HG03460 (cell line): ENCODE data around the gene PDE4B.
"Not testable (repeated sequence)": the region's sequence is repeated elsewhere in the genome, so short reads cannot be mapped to it uniquely, and the experiment has no call there.

Experiments used
- ATAC-seq: cut with Tn5 transposase; IDR thresholded peaks from one replicate; pipeline ENCODE4 v1.9.1; 2021; ENCODE audit not compliant: unreplicated experiment

Gene PDE4B

DNA sequence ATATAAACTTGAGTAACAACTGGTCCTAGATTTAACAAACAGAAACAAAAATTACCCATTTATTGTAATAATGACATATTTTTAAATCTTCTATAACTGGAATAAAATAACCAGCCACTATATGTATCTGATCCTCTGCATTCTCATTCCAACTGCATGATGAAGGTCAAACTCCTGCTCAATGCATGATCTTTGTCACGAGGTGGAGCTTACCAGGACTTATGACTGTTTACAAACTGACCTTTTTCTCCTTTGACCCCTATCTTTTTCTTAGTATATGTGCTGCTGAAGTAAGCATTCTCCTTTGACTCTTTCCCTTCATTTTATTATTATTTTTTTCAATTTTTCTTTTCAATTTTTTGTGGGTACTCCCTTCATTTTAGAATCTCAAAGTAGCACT is 252.2 kb downstream of the PDE4B start:
- ATAC-seq: no peak

DNA sequence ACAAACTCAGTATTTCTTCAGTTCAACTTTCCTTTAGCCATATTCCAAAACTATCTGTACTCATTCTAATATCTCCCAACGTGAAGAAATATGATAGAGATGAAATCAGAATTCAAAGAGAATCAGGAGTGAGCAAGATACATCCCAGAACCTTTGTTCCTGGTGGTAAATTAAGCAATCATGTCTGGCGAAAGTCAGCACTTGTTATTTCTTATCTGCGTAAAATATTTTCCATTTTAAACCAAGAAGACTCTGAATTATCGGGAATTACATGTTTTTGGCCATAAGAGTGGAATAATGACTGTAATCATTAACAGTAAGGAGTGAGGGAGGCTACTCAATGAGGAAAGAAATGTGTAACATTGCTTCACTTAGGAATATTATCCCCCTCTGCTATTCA is 253.7 kb downstream of the PDE4B start:
- no peak for ATAC-seq

DNA sequence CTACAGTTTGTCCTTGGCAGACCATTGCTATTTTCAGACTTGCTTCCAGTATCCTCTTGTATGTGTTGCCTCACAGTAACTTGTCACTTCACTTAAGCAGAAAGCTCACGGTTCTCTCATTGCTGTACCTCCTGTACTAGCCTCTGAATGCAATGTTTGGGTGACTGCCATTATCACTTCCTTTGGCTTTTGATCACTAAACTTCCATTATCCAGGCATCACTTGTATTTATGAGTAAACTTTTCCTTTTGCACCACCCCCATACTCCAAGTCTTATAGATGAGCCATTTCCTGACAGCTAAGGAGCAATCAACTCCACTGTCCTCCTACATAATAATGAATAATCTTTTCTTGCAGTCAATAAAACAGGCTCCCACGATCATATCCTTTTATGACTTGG is 255.3 kb downstream of the PDE4B start:
- no peak for ATAC-seq

DNA sequence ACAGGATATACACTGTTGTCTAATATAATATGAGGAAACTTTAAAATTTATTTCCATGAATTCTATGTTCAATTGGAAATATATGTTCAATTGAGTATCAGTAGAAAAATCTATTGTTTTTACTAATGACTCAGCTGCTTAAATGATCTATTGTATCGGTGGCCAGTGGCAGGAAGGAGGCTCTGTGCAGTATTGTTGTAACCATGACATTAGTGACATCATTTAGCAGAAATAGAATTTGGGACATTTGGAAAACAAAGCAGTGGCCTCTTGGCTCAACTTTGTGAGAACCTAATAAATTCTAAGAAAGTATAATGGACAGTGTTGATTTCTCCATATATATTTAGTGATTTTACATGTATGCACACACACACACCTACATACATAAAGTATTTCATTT is 257.4 kb downstream of the PDE4B start:
- ATAC-seq: no peak

DNA sequence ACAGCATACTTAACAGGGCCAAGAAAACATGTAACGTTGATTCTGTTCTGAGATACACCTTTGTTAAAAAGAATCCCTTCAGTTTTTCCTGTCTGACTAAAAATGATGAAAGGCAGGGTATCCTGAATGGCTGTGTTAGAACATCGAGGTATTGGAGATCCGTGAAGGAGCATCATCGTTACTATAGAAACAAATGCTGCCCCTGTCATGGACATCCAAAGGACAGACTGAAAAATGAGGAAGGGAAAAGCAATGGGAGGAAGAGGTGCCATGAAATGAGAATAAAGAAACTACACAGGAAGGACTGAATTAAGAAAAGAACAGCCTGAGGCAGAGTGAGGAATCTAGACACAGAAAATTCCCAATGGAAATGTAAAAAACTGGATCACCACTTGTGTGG is 257.9 kb downstream of the PDE4B start:
- ATAC-seq: no peak

DNA sequence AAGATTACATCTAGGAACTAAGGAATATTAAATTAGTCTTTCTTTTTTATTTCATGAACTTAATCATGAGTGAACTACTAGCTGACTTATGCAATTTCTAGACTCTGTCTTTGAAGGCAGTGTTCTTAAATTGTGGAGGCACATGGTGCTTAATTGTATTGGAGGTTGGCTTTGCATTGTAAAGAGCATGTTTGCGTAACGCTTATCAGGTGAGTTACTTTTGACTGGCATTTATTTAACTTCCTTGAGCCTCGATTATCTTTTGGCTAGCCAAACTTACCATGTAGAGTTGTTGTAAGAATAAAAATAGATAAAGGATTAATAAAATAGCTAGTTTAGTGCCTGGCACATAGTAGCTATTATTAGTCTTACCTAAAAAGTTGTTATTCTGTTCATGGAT is 262.4 kb downstream of the PDE4B start:
- ATAC-seq: no peak

DNA sequence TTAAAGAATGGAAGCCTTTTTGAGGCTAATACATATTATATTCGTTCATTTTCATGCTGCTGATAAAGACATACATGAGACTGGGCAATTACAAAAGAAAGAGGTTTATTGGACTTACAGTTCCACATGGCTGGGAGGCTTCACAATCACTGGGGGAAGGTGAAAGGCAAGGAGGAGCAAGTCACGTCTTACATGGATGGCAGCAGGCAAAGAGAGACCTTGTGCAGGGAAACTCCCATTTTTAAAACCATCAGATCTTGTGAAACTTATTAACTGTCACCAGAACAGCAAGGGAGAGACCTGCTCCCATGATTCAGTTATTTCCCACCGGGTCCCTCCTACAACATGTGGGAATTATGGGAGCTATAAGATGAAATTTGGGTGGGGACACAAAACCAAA is 264.8 kb downstream of the PDE4B start:
- not testable (repeated sequence) for ATAC-seq

DNA sequence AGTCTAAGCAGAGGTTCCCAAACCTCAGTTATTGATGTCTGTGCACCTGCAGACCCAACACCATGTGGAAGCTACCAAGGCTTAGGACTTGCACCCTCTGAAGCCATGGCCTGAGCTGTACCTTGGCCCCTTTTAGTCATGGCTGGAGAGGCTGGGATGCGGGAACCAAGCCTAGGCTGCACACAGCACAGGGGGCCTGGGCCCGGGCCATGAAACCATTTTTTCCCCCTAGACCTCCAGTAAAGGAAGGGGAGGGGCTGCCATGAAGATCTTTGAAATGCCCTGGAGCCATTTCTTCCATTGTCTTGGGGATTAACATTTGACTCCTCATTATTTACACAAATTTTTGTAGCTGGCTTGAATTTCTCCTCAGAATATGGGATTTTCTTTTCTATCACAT is 265.9 kb downstream of the PDE4B start:
- ATAC-seq: no peak

DNA sequence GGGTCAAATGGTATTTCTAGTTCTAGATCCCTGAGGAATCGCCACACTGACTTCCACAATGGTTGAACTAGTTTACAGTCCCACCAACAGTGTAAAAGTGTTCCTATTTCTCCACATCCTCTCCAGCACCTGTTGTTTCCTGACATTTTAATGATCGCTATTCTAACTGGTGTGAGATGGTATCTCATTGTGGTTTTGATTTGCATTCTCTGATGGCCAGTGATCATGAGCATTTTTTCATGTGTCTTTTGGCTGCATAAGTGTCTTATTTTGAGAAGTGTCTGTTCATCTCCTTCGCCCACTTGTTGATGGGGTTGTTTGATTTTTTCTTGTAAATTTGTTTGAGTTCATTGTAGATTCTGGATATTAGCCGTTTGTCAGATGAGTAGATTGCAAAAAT is 274.5 kb downstream of the PDE4B start:
- not testable (repeated sequence) for ATAC-seq

DNA sequence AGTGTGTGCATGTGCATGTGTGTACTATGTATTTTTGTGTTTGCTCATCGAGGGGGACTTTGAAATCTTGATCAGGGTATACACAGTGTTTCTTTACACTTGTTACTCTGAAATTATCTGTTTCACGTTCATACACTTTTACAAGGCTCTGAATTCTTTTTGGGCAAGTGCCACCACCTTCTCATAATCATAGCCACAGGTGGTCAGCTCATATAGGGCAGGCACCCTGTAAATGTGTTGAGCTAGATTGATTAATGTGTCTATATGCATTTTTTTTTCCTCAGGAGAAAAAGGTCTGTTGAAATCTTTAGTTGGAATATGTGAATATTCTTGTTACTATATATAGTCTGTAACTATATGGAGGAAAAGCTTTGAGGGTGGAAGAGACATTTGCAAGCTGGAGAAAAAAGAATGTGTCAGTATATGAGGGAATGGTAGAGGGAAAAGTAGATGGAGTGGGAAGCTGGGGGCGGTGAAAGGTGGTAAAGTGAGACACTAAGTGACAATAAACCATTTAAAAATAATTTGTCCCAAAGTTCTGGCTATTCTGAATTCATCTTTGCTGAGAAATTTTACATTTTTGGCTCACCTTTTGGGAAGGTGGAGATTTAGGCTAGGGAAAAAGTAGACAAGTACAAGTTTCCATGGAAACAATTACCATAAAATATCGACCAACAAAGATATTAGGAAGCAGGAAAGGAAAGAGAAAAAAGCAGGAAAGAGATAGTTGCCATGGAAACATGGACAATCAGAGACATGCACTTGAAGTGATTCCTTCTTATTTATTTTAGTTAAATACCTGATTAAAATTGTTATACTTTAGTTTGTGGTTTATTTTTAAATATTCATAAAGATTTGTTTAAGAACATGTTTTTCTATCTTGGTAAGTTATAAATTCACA is 277.5 kb downstream of the PDE4B start:
- ATAC-seq: no peak

DNA sequence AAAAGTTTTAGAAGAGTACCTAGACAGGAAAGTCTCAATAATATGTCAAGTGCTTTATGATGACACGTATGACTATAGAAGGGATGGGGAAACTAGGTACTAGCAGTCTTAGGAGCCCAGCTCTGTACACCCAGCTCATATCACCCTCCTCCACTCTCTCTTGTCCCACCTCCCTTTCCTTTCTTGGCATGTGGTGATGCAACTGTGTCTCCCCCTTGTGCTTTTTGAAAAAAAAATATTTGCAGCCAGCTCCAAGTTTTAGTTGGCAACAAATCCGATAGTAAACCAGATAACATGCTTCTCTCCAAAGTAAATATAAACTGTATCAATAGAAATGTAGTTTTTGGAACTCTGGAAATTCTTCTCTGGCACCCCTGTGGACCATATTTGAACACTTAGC is 280.7 kb downstream of the PDE4B start:
- ATAC-seq: no peak

DNA sequence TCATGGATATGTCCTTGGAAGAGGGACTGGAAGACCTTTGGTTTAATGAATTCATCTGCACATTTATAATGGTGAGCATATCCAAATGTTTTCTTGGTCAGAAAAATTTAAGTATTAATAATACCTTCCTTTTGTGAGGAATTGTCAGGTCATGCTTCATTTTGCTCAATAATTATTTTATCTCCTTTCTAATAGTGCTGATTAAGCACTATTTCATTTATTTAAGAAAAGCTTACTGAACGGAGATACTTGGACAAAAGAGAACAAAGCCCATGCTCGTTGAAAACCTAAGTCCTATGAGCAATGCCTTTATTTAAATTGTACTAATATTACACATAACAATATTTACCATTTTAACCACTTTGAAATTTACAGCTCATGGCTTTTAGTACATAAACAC is 281.5 kb downstream of the PDE4B start:
- no peak for ATAC-seq

DNA sequence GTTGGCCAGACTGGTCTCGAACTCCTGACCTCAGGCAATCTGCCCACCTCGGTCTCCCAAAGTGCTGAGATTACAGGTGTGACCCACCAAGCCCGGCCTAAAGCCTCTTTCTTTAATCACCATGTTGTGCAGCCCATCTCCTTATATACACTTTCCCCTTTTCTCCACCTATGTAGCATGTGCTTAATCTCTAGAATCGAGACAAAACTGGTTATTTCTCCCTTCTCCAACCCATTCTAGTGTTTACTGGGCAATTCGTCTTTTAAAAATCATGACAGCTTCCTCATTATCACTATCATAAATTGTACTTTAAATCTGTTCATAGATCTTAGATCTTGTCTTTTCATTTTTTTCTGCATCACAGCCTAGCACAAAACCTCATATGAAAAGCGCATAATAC is 285.7 kb downstream of the PDE4B start:
- no peak for ATAC-seq

DNA sequence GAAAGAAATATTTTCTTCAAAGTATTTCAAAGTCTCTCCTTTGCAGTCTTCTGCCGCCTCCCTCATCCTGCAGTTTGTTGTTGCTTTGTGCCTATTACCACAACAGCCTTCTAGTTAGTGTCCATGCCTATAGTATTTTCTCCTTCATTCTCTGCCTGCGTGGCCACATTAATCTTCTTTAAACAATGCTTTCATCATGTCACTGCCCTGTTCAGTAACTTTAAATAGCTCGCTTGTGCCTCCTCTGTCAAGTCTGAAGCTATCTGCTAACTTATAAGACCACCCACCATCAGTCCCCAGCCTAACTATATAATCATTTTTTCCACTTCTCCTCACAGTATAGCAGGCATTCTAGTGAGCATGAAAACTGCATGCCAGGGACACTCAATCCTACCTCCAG is 290.3 kb downstream of the PDE4B start:
- no peak for ATAC-seq

DNA sequence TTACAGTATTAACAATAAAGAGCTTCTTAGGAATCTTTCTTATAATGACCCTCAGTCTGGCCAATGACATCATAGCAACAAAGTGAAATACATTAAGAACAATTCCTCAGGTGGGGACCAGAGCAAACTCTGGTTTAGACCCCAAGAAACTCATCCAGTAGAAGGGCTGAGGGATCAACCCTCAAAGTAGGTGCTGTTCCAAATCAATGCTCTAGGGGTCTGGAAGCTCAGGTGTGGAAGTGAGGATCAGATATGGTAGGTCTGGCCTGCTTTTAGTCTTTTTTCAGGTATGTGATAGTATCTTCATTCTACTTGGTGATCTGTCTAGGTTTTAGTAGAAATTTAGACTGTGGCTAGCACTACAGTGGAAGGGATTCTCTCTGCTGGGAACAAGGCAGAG is 291.7 kb downstream of the PDE4B start:
- ATAC-seq: no peak

DNA sequence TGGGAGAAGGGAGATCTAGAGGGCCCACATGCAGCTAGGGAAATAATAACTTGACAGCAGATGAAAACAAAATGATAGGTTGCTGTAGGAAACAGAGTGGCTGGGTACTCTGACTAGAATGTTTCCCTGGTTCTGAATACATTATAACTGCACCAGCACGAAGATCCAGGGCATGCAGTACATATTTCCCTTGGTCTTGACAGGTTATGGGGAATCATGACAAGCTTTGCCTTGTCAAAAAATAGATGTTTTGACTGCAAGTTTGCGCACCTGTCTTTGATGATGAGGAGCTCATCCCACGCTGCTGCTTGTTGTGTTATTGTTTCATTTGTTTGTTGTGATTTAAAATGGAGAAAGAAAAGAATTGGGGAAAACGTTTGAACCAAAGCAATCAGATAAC is 292.9 kb downstream of the PDE4B start:
- no peak for ATAC-seq

DNA sequence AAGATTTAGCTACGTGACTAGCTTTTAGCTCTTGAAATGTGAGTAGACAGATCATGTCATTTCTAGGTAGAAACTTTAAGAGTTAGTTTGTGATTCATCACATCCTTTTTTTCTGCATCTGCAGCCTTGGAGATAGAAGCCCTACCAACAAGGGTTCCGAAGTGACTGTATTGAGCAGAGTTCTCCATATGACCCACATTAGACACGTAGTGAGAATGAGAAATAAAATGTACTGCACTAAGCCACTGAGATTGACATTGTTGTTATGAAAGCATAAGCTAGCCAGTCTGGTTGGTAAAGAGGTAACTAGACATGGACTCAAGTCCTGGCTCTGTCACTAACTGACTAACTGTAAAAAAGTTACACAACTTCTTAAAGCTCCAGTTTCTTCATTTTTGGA is 296.1 kb downstream of the PDE4B start:
- ATAC-seq: no peak

DNA sequence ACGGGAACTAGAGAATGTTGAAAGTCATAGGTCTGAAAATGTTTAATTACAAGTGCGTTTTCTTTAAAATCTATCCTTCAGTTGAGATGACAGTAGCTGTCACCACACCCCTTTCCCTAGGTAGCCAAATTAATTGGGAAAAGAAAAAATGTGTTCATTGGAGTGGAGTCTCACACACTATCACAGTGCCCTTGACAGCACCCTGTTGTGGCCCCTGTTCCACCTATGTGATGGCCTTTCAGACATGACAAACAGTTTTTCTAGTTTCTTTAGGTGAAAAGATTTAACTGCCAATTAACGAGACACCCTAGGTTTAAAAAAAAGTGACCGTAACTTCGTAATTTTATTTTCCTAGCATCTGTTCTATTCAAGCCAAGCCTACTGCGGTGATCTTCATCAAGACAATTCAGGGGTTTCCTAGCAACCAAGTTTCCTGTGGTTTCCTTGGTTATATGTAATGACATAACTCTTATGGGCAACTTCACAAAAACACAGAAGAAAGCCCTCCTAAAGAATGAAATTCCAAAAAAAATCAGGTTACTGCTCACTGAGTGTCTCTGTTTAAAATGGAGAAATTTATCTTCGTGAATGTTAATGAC is 298.3 kb downstream of the PDE4B start:
- ATAC-seq: no peak

DNA sequence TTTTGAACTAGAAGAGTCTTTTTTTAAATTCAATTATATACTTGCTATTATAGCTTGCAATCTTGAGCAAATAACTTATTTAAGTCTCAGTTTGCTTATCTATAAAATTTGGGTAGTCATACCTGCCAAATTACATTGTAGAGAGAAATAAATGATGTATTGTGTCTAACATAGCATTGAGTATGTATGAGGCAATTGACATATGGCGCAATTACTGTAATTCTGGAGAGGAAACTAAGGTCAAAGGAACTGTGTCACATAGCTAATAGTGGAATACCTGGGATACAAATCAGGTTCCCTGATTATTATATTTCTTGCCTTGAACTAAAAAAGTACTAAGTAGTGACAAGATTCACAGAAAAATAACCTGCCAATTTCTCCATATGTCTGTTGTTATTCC is 302.5 kb downstream of the PDE4B start:
- no peak for ATAC-seq

DNA sequence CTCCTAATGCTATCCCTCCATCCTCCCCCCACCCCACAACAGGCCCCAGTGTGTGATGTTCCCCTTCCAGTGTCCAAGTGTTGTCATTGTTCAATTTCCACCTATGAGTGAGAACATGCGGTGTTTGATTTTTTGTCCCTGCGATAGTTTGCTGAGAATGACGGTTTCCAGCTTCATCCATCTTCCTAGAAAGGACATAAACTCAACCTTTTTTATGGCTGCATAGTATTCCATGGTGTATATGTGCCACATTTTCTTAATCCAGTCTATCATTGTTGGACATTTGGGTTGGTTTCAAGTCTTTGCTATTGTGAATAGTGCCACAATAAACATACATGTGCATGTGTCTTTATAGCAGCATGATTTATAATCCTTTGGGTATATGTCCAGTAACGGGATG is 308.3 kb downstream of the PDE4B start:
- not testable (repeated sequence) for ATAC-seq

DNA sequence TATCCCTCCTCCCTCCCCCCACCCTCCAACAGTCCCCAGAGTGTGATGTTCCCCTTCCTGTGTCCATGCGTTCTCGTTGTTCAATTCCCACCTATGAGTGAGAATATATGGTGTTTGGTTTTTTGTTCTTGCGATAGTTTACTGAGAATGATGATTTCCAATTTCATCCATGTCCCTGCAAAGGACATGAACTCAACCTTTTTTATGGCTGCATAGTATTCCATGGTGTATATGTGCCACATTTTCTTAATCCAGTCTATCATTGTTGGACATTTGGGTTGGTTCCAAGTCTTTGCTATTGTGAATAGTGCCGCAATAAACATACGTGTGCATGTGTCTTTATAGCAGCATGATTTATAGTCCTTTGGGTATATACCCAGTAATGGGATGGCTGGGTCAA is 311.4 kb downstream of the PDE4B start:
- ATAC-seq: not testable (repeated sequence)

DNA sequence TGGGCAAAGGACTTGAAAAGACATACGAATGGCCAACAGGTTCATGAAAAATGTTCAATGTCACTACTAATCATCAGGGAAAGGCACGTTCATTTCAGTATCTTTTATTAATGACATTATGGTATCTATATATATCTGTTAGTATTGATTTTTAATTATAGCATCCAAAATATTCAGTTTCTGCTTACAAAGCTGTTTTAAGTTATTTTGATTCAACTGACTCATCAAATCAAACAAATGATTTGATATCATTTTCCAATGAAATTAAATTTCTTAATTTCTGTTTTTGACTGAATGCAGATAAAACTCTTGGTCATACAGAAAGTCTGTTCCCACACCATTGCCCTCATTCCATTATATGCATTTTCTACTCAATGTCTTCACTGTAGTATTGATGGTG is 315.9 kb downstream of the PDE4B start:
- no peak for ATAC-seq
